ENCODE data around the gene SLC35E1.

DNA sequence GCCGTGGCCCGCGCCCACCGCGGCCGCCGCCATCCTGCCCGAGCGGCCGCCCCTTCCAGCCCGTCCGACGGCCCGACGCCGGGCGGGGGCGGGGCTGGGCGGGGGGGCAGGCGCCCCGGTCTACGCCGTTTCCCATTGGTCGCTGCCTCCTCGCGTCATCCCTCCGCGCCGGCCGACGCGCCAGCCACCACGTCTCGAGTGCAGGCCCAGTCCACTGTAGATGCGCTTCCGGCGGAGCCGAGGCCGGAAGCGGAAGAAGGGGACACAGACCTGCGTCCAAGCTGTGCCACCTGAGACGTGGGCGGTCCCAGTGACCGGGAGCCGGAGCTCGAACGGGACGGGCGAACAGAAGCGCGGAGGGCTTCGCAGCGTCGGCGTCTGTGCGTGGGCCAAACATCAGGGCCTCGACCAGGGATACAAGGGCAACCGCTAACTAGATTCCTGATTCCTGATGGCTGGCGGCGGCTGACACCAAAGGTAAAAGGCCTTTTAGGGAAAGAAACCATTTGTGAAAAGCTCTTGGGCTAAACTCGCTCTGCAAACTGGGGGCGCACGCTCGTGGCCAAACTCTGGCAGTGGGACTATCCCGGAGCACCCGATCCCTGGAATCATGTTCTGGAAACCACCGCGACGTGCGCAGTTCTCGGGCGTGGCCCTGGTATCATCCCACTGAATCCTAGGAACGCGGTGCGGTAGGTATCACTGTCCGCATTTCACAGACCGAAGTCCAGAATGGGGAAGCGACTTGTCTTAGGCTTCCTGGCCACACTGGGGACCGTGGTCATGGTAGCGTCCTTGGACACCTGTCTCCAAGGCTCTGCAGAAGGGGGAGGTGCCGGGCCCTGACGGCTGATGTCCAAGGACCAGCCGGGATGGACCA, at the start of gene SLC35E1:
- TF ChIP-seq ELF4 (CRISPR knock-in tag; IDR thresholded peaks at IDR 0.05; ENCODE audit: borderline replicate concordance), result no peak; the same call in 1 of the 2 replicates
- TF ChIP-seq, protein P1, sequence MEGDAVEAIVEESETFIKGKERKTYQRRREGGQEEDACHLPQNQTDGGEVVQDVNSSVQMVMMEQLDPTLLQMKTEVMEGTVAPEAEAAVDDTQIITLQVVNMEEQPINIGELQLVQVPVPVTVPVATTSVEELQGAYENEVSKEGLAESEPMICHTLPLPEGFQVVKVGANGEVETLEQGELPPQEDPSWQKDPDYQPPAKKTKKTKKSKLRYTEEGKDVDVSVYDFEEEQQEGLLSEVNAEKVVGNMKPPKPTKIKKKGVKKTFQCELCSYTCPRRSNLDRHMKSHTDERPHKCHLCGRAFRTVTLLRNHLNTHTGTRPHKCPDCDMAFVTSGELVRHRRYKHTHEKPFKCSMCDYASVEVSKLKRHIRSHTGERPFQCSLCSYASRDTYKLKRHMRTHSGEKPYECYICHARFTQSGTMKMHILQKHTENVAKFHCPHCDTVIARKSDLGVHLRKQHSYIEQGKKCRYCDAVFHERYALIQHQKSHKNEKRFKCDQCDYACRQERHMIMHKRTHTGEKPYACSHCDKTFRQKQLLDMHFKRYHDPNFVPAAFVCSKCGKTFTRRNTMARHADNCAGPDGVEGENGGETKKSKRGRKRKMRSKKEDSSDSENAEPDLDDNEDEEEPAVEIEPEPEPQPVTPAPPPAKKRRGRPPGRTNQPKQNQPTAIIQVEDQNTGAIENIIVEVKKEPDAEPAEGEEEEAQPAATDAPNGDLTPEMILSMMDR (CRISPR knock-in tag; IDR thresholded peaks at IDR 0.05), result 0 out of 2 replicates have a peak, but pooled peaks have one; percentile 5
- peak; percentile 89 to 91 for TF ChIP-seq POLR2A (IDR thresholded peaks at IDR 0.05; ENCODE audit: insufficient read depth in 1 of 2, low read depth in 2 of 2, low read length in 2 of 2)
- TF ChIP-seq SIN3A (IDR thresholded peaks at IDR 0.05; ENCODE audit: borderline replicate concordance, low read depth, low read length), result peak; percentile 91
- TF ChIP-seq FOXK2 (IDR thresholded peaks at IDR 0.05), result peak; percentile 59
- TF ChIP-seq NFYB (CRISPR knock-in tag; IDR thresholded peaks at IDR 0.05), result peak; percentile 82
- no peak for TF ChIP-seq ZNF557 (CRISPR knock-in tag; IDR thresholded peaks at IDR 0.05)
- TF ChIP-seq TCF12 (IDR thresholded peaks at IDR 0.05), result no peak
- no peak for TF ChIP-seq TCF12 (CRISPR knock-in tag; IDR thresholded peaks at IDR 0.05)
- peak; percentile 78; the same call in 1 of the 2 replicates for TF ChIP-seq XBP1 (CRISPR knock-in tag; IDR thresholded peaks at IDR 0.05)
- TF ChIP-seq, protein P2, sequence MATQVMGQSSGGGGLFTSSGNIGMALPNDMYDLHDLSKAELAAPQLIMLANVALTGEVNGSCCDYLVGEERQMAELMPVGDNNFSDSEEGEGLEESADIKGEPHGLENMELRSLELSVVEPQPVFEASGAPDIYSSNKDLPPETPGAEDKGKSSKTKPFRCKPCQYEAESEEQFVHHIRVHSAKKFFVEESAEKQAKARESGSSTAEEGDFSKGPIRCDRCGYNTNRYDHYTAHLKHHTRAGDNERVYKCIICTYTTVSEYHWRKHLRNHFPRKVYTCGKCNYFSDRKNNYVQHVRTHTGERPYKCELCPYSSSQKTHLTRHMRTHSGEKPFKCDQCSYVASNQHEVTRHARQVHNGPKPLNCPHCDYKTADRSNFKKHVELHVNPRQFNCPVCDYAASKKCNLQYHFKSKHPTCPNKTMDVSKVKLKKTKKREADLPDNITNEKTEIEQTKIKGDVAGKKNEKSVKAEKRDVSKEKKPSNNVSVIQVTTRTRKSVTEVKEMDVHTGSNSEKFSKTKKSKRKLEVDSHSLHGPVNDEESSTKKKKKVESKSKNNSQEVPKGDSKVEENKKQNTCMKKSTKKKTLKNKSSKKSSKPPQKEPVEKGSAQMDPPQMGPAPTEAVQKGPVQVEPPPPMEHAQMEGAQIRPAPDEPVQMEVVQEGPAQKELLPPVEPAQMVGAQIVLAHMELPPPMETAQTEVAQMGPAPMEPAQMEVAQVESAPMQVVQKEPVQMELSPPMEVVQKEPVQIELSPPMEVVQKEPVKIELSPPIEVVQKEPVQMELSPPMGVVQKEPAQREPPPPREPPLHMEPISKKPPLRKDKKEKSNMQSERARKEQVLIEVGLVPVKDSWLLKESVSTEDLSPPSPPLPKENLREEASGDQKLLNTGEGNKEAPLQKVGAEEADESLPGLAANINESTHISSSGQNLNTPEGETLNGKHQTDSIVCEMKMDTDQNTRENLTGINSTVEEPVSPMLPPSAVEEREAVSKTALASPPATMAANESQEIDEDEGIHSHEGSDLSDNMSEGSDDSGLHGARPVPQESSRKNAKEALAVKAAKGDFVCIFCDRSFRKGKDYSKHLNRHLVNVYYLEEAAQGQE (IDR thresholded peaks at IDR 0.05; ENCODE audit: borderline replicate concordance in 1 of 2, low read depth in 1 of 2, low read length in 2 of 2), result peak in 1 of 2 experiments; percentile 45; a peak in 1 of 4 replicates
- peak; percentile 53; the same call in 1 of the 2 replicates for TF ChIP-seq ZNF331 (CRISPR knock-in tag; IDR thresholded peaks at IDR 0.05)

Measured in HepG2 (cell line).